Measurements from ENCODE around the gene ELAPOR1. TPM values are rescaled to one million over a fixed set of nuclear protein-coding genes. Genes with fewer than 3 reads are reported as not detected.

ELAPOR1 gene, protein sequence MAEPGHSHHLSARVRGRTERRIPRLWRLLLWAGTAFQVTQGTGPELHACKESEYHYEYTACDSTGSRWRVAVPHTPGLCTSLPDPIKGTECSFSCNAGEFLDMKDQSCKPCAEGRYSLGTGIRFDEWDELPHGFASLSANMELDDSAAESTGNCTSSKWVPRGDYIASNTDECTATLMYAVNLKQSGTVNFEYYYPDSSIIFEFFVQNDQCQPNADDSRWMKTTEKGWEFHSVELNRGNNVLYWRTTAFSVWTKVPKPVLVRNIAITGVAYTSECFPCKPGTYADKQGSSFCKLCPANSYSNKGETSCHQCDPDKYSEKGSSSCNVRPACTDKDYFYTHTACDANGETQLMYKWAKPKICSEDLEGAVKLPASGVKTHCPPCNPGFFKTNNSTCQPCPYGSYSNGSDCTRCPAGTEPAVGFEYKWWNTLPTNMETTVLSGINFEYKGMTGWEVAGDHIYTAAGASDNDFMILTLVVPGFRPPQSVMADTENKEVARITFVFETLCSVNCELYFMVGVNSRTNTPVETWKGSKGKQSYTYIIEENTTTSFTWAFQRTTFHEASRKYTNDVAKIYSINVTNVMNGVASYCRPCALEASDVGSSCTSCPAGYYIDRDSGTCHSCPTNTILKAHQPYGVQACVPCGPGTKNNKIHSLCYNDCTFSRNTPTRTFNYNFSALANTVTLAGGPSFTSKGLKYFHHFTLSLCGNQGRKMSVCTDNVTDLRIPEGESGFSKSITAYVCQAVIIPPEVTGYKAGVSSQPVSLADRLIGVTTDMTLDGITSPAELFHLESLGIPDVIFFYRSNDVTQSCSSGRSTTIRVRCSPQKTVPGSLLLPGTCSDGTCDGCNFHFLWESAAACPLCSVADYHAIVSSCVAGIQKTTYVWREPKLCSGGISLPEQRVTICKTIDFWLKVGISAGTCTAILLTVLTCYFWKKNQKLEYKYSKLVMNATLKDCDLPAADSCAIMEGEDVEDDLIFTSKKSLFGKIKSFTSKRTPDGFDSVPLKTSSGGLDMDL
- 0.34 to 0.63 TPM (median 0.55 TPM) in 5 replicates for total RNA-seq (2022; extraction: Qiagen RNA extraction)

DNA sequence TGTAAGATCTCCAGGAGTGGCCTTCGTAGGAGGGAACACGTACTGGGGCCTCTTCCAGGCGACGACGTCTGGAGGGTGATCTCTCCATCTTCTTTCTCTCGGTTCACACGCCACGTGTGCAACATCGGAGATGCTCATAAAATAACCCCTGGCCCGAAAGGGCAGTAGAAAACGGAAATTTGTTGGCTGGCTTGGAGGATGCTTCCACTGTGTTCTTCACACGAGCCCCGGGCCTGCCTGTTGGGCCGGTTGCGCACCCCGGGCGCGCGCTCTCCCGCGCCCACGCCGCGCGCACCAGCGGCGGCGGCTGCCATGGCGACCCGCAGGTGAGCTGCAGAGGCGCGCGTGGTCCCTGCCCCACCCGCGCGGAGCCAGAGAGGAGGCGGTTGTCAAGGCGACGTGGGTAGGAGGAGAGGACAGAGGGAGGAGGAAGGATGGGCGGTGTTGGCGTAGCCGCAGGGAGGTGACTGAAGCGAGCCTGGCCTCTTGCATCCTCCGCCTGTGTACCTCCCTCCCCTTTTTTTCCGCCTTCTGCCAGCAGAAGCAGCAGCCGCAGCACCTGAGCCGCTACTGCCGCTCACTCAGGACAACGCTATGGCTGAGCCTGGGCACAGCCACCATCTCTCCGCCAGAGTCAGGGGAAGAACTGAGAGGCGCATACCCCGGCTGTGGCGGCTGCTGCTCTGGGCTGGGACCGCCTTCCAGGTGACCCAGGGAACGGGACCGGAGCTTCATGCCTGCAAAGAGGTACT lies at the start of gene ELAPOR1:
TSS of gene ELAPOR1 (plus strand) at position 526 of the 752 bp plus-strand sequence. CDS start at position 595, 69 bp downstream.

DNA sequence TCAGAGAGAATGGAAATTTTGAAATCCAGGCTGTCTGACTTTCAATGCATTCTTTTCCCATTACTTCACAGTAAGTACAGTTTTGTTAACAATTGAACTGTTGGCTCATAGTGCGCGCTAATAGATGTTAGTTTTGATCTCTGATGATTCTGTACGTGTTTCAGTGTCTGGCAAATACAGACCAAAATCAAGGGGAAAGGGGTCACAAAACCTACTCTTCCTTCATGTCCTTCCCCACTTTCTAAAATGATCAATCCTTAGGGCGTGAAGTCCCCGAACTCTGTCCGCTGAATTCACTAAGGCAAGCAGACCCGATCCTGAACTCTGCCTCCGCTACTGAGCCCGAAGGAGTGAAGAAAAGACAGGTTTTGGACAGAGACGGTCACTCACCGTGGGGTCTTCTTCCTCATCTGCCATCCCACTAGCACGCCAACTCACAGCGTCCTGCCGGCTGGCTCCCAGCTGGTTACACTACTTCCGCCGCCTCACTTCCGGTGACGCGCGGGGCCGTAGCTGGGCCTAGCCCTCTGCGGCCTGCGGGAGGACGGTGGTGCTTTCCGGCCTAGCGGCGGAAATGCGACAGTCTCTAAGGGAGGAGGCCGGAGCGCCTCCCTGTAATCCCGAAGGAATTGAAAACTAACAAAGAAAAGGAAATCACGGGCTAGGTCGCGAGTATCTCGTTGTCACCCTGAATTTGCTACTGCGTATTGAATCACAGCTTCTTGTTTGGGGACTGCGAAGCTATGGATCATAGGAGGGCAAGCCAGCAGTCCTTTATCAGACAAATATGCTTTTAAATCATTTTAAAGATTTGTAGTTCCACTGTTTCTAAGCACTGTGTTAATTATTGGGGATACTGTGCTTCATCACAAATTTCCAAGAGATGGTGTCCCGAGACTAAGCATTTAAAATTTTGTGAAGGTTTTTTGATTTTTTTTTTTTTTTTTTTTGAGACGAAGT lies 38.1 kb upstream of the ELAPOR1 start, which contains the start of gene TAF13:
TSS of gene TAF13 (minus strand) at position 473 of the 960 bp plus-strand sequence. CDS start at position 417, 56 bp downstream.

DNA sequence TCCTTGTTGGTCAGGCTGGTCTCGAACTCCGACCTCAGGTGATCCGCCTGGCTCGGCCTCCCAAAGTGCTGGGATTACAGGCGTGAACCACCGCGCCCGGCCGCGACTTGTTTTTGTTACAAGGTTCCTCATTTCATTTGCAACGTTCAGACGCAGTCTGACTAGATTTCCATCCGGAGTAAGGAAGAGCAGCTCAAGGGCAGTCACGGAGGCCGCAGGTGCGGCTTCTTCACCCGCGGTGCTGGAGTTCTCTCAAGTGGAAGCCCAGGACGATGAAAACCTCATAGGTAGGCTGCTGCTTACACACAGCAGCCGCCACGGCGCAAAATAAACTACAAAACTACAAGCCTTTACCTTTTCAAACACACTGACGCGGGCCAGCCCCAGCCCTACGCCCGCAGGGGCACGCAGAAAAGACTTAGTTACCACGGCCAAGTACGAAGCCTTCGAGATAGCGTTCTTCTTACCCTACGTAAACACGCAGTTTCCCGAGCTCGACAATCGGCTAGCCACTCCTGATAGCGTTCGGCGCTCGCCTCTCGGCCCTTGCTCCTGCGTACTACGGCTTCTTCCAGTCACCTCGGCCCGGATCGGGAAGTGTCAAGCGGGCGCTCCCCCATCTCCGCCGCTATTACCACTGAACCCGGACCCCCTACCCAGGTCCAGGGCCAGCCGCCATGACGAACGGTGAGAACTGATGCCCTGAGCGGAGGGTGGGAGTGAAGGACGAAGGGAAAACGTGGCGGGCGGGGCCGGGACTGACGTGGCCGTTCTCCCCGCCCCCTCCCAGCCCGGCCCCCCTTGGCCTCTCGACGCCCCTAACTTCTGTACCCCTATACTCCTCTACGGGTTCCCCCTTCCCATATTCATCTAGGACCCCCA lies 23.5 kb upstream of the ELAPOR1 start, which contains the start of gene TMEM167B:
TSS of gene TMEM167B (plus strand) at position 569 of the 882 bp plus-strand sequence. CDS start at position 678, 109 bp downstream.

Other genes starting within 250 kb of the ELAPOR1 start
- 16.5 to 21.9 TPM (median 20.1 TPM) in 5 replicates for gene GPSM2, start 237.1 kb upstream of the ELAPOR1 start, total RNA-seq (2022; extraction: Qiagen RNA extraction)
- gene CLCC1, start 150.6 kb upstream of the ELAPOR1 start, total RNA-seq (2022; extraction: Qiagen RNA extraction): 14.1 to 16.5 TPM (median 15.0 TPM) in 5 replicates
- 7.0 to 9.4 TPM (median 8.6 TPM) in 5 replicates for gene WDR47, start 72.0 kb upstream of the ELAPOR1 start, total RNA-seq (2022; extraction: Qiagen RNA extraction)
- 24.8 to 31.8 TPM (median 26.3 TPM) in 5 replicates for gene TAF13, start 38.1 kb upstream of the ELAPOR1 start, total RNA-seq (2022; extraction: Qiagen RNA extraction)
- gene TMEM167B, start 23.4 kb upstream of the ELAPOR1 start, total RNA-seq (2022; extraction: Qiagen RNA extraction): 7.8 to 10.8 TPM (median 8.1 TPM) in 5 replicates
- gene SARS1, start 99.8 kb downstream of the ELAPOR1 start, total RNA-seq (2022; extraction: Qiagen RNA extraction): 87.3 to 99.1 TPM (median 90.1 TPM) in 5 replicates
- 3.3 to 5.5 TPM (median 5.1 TPM) in 5 replicates for gene CELSR2, start 135.4 kb downstream of the ELAPOR1 start, total RNA-seq (2022; extraction: Qiagen RNA extraction)
- gene PSRC1, start 169.0 kb downstream of the ELAPOR1 start, total RNA-seq (2022; extraction: Qiagen RNA extraction): 16.3 to 25.3 TPM (median 22.6 TPM) in 5 replicates
- 0.25 TPM in 1 of 5 replicates, not detected in the others for gene MYBPHL, start 192.9 kb downstream of the ELAPOR1 start, total RNA-seq (2022; extraction: Qiagen RNA extraction)

Data from A549 treated with Mapracorat at 1 μM for 4 hours (cell line).